Measurements from ENCODE around the gene SLC16A11. TPM values are rescaled to one million over a fixed set of nuclear protein-coding genes. Genes with fewer than 3 reads are reported as not detected.
A peak's percentile ranks its signal among the peaks of the same experiment; 100 is the strongest.

Gene SLC16A11
- total and polyA plus RNA-seq, 9 of the 15 experiments (the other 6 are each of a cell fraction or from before 2014, with no cell fraction given): not detected

GRCh38 chr17:7035591-7036368 is 8.1 kb downstream of the SLC16A11 start, which contains the start of gene SLC16A13 (continued):
- no peak for TF ChIP-seq BACH1 (tag; IDR thresholded peaks at IDR 0.05)
- no peak for TF ChIP-seq ELF2 (CRISPR knock-in tag; IDR thresholded peaks at IDR 0.05)
- TF ChIP-seq MAFG (tag; conservative IDR thresholded peaks at IDR 0.05): no peak
- TF ChIP-seq BDP1 (IDR thresholded peaks at IDR 0.05; ENCODE audit: insufficient read depth, insufficient read length): no peak
- TF ChIP-seq ETV1 (tag; conservative IDR thresholded peaks at IDR 0.05; ENCODE audit: low read depth): peak; percentile 62; the same call in 1 of the 2 replicates
- no peak for TF ChIP-seq ZNF174 (CRISPR knock-in tag; IDR thresholded peaks at IDR 0.05)
- no peak for TF ChIP-seq JUNB (CRISPR knock-in tag; conservative IDR thresholded peaks at IDR 0.05)
- 0 out of 4 replicates have a peak, but pooled peaks of 1 of the 2 experiments have one; percentile 17 for TF ChIP-seq ARNT (IDR thresholded peaks at IDR 0.05)
- 0 out of 2 replicates have a peak, but pooled peaks have one; percentile 21 for TF ChIP-seq SMARCE1 (IDR thresholded peaks at IDR 0.05)
- TF ChIP-seq BCL6 (CRISPR knock-in tag; IDR thresholded peaks at IDR 0.05): no peak
- no peak for TF ChIP-seq DIDO1 (tag; IDR thresholded peaks at IDR 0.05; ENCODE audit: low read depth)
- no peak for TF ChIP-seq HEY1 (CRISPR knock-in tag; IDR thresholded peaks at IDR 0.05; ENCODE audit: borderline replicate concordance)
- no peak for TF ChIP-seq STAT5A (IDR thresholded peaks at IDR 0.05; ENCODE audit: borderline replicate concordance, low read length)
- no peak; the same call in 1 of the 2 replicates for TF ChIP-seq HDGF (IDR thresholded peaks at IDR 0.05)
- no peak for TF ChIP-seq SMARCC2 (IDR thresholded peaks at IDR 0.05; ENCODE audit: low read depth)
- no peak for TF ChIP-seq MEF2A (IDR thresholded peaks at IDR 0.05; ENCODE audit: control insufficient read depth, low read depth, low read length)
- TF ChIP-seq TFE3 (CRISPR knock-in tag; IDR thresholded peaks at IDR 0.05): peak; percentile 78
- no peak for TF ChIP-seq GTF2E2 (tag; IDR thresholded peaks at IDR 0.05)
- TF ChIP-seq KLF16 (IDR thresholded peaks at IDR 0.05): no peak
- no peak for TF ChIP-seq LEF1 (IDR thresholded peaks at IDR 0.05)
- TF ChIP-seq XRCC3 (IDR thresholded peaks at IDR 0.05): no peak
- no peak for TF ChIP-seq ZNF512 (tag; IDR thresholded peaks at IDR 0.05)
- TF ChIP-seq ZBTB9 (CRISPR knock-in tag; IDR thresholded peaks at IDR 0.05): peak; percentile 49; the same call in 1 of the 2 replicates
- no peak for TF ChIP-seq RBM39 (optimal IDR thresholded peaks at IDR 0.05; ENCODE audit: low read depth, low read length)
- no peak for TF ChIP-seq KLF13 (tag; IDR thresholded peaks at IDR 0.05; ENCODE audit: borderline replicate concordance, low read depth)
- no peak for TF ChIP-seq SMARCA5 (IDR thresholded peaks at IDR 0.05)
- TF ChIP-seq CHD4 (IDR thresholded peaks at IDR 0.05; ENCODE audit: insufficient read depth, insufficient replicate concordance, low read depth, low read length, poor library complexity, severe bottlenecking): no peak
- no peak for TF ChIP-seq GABPB1 (CRISPR knock-in tag; IDR thresholded peaks at IDR 0.05)
